Sigmoid colon (tissue), 7 donors: ENCODE data around the gene PPT2. TPM values are rescaled to one million over a fixed set of nuclear protein-coding genes. Genes with fewer than 3 reads are reported as not detected.

Source experiments
- DNase-seq: peaks from one replicate; pipeline ENCODE4 v3.0.0-alpha.2; 2019
- H3K27ac ChIP-seq, 4 donors: fragments of 200-600 bp; sonication (generic); one replicate each; pipeline ENCODE4 v1.5.1; 2016 to 2019; ENCODE audit warnings: mild to moderate bottlenecking in 1 of 4
- H3K27me3 ChIP-seq, 3 donors: fragments of 200-600 bp; sonication (generic); one replicate each; pipeline ENCODE4 v1.5.1; 2019; ENCODE audit warnings: mild to moderate bottlenecking in 1 of 3
- H3K36me3 ChIP-seq, 4 donors: fragments of 200-600 bp; sonication (generic); one replicate each; pipeline ENCODE4 v1.5.1; 2016 to 2019
- H3K4me1 ChIP-seq, 4 donors: fragments of 200-600 bp; sonication (generic); one replicate each; pipeline ENCODE4 v1.5.1; 2017 to 2019
- H3K4me3 ChIP-seq, 4 donors: fragments of 200-600 bp; sonication (generic); one replicate each; pipeline ENCODE4 v1.5.1; 2017 to 2019; ENCODE audit warnings: mild to moderate bottlenecking in 2 of 4, moderate library complexity in 1 of 4
- H3K9me3 ChIP-seq, 4 donors: fragments of 200-600 bp in 3 of 4; sonication (generic) in 3 of 4; one replicate each; pipeline versions ENCODE4 v1.5.1 to v1.6.1; 2013 to 2019
- CTCF ChIP-seq, 4 experiments: fragments of 450-650 bp in 3 of 4; fragments of 200-600 bp in 1 of 4; IDR thresholded peaks; one replicate each; pipeline ENCODE4 v1.5.1; 2016 to 2019; ENCODE audit warnings: antibody characterized with exemption in 4 of 4, mild to moderate bottlenecking in 3 of 4, moderate library complexity in 2 of 4
- EP300 ChIP-seq, 4 donors: sonication (generic); formaldehyde crosslinking; IDR thresholded peaks; one replicate each; pipeline ENCODE4 v1.6.1; 2017; ENCODE audit warnings: antibody characterized with exemption in 4 of 4
- POLR2A ChIP-seq, 2 donors: fragments of 450-650 bp; IDR thresholded peaks; one replicate each; pipeline ENCODE4 v1.6.1; 2016; ENCODE audit warnings: antibody characterized with exemption in 2 of 2, mild to moderate bottlenecking in 2 of 2, moderate library complexity in 2 of 2
- POLR2AphosphoS5 ChIP-seq, 4 donors: sonication (generic); formaldehyde crosslinking; IDR thresholded peaks; one replicate each; pipeline ENCODE4 v1.6.1; 2017; ENCODE audit warnings: antibody characterized with exemption in 4 of 4
- WGBS, 2 donors: extraction: QIAGEN DNeasy Blood & Tissue Kit; methylation state at CpG; one replicate each; pipeline ENCODE4 v1.1.7; 2013; 5-methylcytosine and 5-hydroxymethylcytosine counted together
- intact Hi-C: fragments of 100-400 bp; cut with DNase I; formaldehyde crosslinking; loops from one replicate; pipeline ENCODE4 v1.15.1; 2023
- polyA plus RNA-seq, 3 donors: library from polyadenylated mRNA; stranded (reverse); fragments of 200-250 nt; gene quantifications; one replicate each; pipeline ENCODE4 v1.2.3, GENCODE V29; 2013
- total RNA-seq, 4 donors: library from RNA; depleted of rRNA; stranded (reverse); fragments of >200 nt; gene quantifications; one replicate each; pipeline ENCODE4 v1.1.0, GENCODE V29; 2016
- donor health status: healthy with polysubstance abuse.
- donor health status: Bipolar disorder and iron deficiency.
- donor health status: healthy.

Gene PPT2
- total and polyA plus RNA-seq, 7 donors = 3.0 to 126 (median 15.5) TPM

DNA sequence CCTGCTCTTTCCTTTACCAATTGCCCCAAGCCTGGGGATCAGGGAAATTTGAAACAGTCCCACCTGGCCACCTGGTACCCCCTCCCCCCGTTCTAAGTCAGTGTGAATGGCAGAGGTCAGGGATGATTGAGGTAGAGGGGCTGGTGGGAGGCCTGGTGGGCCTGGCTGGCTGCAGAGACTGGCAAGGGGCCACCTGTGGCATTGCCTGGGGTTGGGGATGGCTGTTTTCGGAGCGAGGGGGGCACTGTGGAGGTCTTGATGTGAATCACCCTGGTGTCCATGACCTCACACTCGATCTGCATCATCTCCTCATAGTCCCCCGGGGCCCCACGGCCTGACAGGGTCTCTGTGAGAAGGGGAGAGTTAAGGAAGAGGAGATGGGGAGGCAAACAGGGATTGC is 38.3 kb upstream of the PPT2 start:
- H3K36me3 ChIP-seq = peaks cover 25 to 54% (median 41%) of the 10 kb centered on the region in 4 donors
- intact Hi-C loops = loop anchor here (5.0 to 10.0 kb wide), 2 partner anchors 71 to 127 kb away; no protein-coding TSS in a partner anchor
- H3K4me3 ChIP-seq = no peak overlapping the region
- no peaks in the 10 kb centered on the region for H3K9me3 ChIP-seq
- TF ChIP-seq POLR2AphosphoS5 (IDR thresholded peaks at IDR 0.05) (no peak), EP300 (IDR thresholded peaks at IDR 0.05) (no peak), POLR2A (IDR thresholded peaks at IDR 0.05) (no peak), CTCF (IDR thresholded peaks at IDR 0.05) (no peak)
- peaks cover 0 to 51% (median 49%) of the 10 kb centered on the region in 4 donors for H3K4me1 ChIP-seq
- H3K27ac ChIP-seq = peak overlapping the region in 2 of 4 donors; percentile 77 to 80
- WGBS, 2 donors = 88 to 92% methylated on average over 6 of the region's 6 CpGs
- no peaks in the 10 kb centered on the region for H3K27me3 ChIP-seq
- DNase-seq = no peak

- peak overlapping the region in 1 of 4 donors; percentile 77 for H3K27ac ChIP-seq
- H3K9me3 ChIP-seq = no peaks in the 10 kb centered on the region
- intact Hi-C loops = loop anchor here (5.0 to 10.0 kb wide), 2 partner anchors 72 to 126 kb away; no protein-coding TSS in a partner anchor
- TF ChIP-seq CTCF (IDR thresholded peaks at IDR 0.05) = peak in 1 of 4 experiments; percentile 7
- TF ChIP-seq POLR2AphosphoS5 (IDR thresholded peaks at IDR 0.05) = no peak
- DNase-seq = no peak
- peaks cover 32 to 65% (median 51%) of the 10 kb centered on the region in 4 donors for H3K36me3 ChIP-seq
- no peak overlapping the region for H3K4me3 ChIP-seq
- H3K27me3 ChIP-seq = no peaks in the 10 kb centered on the region
- WGBS, 2 donors = 91% methylated on average over 7 of the region's 7 CpGs
- H3K4me1 ChIP-seq = peaks cover 0 to 41% (median 39%) of the 10 kb centered on the region in 4 donors
Observed at GRCh38 chr6:32116674-32117073, 37.3 kb upstream of the PPT2 start.

DNA sequence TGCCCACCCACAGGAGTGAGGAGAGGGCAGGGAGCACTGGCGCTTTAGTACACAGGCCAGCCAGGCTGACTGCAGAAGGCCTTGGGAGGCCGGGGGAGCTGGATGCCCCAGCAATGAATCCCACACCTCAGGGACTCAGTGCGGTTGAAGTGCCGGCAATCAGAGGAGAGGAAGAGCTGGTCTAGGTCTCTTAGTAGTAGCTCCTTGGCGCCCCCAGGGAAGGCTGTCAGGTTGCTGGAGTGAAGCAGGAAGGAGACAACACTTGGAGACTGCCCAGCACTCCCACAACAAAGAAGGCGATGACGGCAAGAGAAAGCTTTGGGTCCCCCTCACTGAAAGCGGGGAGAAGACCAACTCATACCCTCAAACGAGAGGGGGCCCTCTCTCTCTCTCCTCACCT is 36.5 kb upstream of the PPT2 start:
- peak overlapping the region in 1 of 4 donors; percentile 14 for H3K27ac ChIP-seq
- intact Hi-C loops = loop anchor here (5.0 to 10.0 kb wide), 2 partner anchors 73 to 125 kb away; no protein-coding TSS in a partner anchor
- H3K4me1 ChIP-seq = peaks cover 0 to 33% (median 31%) of the 10 kb centered on the region in 4 donors
- 94 to 95% methylated on average over 9 of the region's 9 CpGs for WGBS, 2 donors
- no peaks in the 10 kb centered on the region for H3K9me3 ChIP-seq
- TF ChIP-seq POLR2AphosphoS5 (IDR thresholded peaks at IDR 0.05) (no peak), EP300 (IDR thresholded peaks at IDR 0.05) (no peak), POLR2A (IDR thresholded peaks at IDR 0.05) (no peak), CTCF (IDR thresholded peaks at IDR 0.05) (no peak)
- no peak overlapping the region for H3K4me3 ChIP-seq
- H3K27me3 ChIP-seq = no peaks in the 10 kb centered on the region
- peaks cover 32 to 73% (median 55%) of the 10 kb centered on the region in 4 donors for H3K36me3 ChIP-seq
- DNase-seq = no peak

DNA sequence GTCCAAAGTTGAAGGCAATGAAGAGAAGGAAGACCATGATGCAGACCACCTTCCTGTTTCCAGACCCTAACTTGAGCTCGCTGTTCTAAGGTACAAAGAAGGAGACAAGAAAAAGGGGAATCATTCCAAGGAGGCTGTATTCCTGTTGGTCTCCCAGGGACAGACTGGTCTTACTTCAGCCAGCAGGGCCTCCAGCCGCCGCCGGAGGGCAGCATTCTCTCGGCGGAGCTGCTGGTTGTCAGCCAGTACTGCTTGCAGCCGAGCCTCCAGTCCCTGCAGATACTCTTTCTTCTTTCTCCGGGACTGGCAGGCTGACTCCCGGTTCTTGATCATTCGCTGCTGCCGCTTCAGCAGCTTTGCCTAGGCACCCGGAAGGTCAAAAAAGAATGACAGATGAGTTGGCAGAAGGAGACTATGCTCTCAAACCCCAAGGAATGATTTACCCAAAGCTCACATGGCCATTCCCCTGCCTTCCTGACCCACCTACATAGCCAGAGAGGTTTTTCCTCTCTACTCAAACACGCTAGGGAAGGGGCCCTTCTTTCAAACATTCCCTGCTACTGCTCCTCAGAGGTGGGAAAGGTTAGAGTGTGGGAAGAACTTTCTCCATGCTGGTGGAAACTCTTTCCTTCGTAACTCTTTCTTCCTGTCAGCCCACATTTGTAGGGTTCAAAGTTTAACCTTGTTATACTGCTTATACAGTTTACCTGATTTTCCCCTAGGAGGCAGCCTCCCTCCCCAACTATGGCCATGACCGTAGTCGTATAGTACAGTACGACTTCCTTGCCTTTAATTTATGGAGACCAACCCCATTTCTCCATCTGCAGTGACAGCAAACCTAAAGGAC is 34.9 kb upstream of the PPT2 start:
- DNase-seq = peak; percentile 96
- H3K4me3 ChIP-seq = no peak overlapping the region
- 7 to 26% methylated on average over 17 of the region's 17 CpGs for WGBS, 2 donors
- H3K27ac ChIP-seq = peak overlapping the region; percentile 52 to 69 (median 63)
- H3K36me3 ChIP-seq = peaks cover 36 to 88% (median 64%) of the 10 kb centered on the region in 4 donors
- intact Hi-C loops = loop anchor here (1.0 to 10.0 kb wide), 3 partner anchors 35 to 123 kb away; partner anchors contain the start of gene PPT2
- TF ChIP-seq CTCF (IDR thresholded peaks at IDR 0.05) (peak; percentile 77 to 93 (median 90)), POLR2AphosphoS5 (IDR thresholded peaks at IDR 0.05) (peak in 2 of 4 donors; percentile 34 to 46), POLR2A (IDR thresholded peaks at IDR 0.05) (no peak)
- H3K9me3 ChIP-seq = no peaks in the 10 kb centered on the region
- H3K27me3 ChIP-seq = no peaks in the 10 kb centered on the region
- H3K4me1 ChIP-seq = peaks cover 0 to 18% (median 16%) of the 10 kb centered on the region in 4 donors
